Ascending aorta (tissue), 2 donors: ENCODE results near the gene RAB11FIP4. TPM values are rescaled to one million over a fixed set of nuclear protein-coding genes. Genes with fewer than 3 reads are reported as not detected.

Experiments used
- DNase-seq, 2 donors: peaks; one replicate each; pipeline ENCODE4 v3.0.0-alpha.2; 2019; ENCODE audit warnings: low spot score in 2 of 2
- H3K27ac ChIP-seq, 2 donors: fragments of 200-600 bp; sonication (generic); one replicate each; pipeline ENCODE4 v1.5.1; 2016 to 2017; ENCODE audit warnings: mild to moderate bottlenecking in 1 of 2
- H3K27me3 ChIP-seq: fragments of 200-600 bp; sonication (generic); one replicate; pipeline ENCODE4 v1.5.1; 2017
- H3K36me3 ChIP-seq, 2 donors: fragments of 200-600 bp; sonication (generic); one replicate each; pipeline ENCODE4 v1.5.1; 2016
- H3K4me1 ChIP-seq, 2 donors: fragments of 200-600 bp; sonication (generic); one replicate each; pipeline ENCODE4 v1.5.1; 2016 to 2017; ENCODE audit warnings: mild to moderate bottlenecking in 1 of 2
- H3K4me3 ChIP-seq, 2 donors: fragments of 200-600 bp; sonication (generic); one replicate each; pipeline ENCODE4 v1.5.1; 2016 to 2017; ENCODE audit warnings: mild to moderate bottlenecking in 1 of 2
- H3K9me3 ChIP-seq, 2 donors: fragments of 200-600 bp; sonication (generic); one replicate each; pipeline ENCODE4 v1.5.1; 2016
- CTCF ChIP-seq, 3 experiments: fragments of 200-600 bp in 2 of 3; fragments of 450-650 bp in 1 of 3; sonication (generic) in 2 of 3; IDR thresholded peaks; one replicate each; pipeline ENCODE4 v1.5.1; 2016 to 2019; ENCODE audit warnings: antibody characterized with exemption in 3 of 3, mild to moderate bottlenecking in 1 of 3, moderate library complexity in 1 of 3
- intact Hi-C: fragments of 100-400 bp; cut with DNase I; formaldehyde crosslinking; loops from one replicate; pipeline ENCODE4 v1.15.1; 2023
- total RNA-seq: library from RNA; depleted of rRNA; stranded (reverse); fragments of >200 nt; gene quantifications from one replicate; pipeline ENCODE4 v1.1.0, GENCODE V29; 2016

Gene RAB11FIP4
- total RNA-seq, 1 donor from 2014 or later = 0.85 TPM

GRCh38 chr17:31415640-31416502, 24.4 kb downstream of the RAB11FIP4 start:
- H3K4me1 ChIP-seq = no peaks in the 10 kb centered on the region
- DNase-seq = no peak
- no peak overlapping the region for H3K27ac ChIP-seq

GRCh38 chr17:31416503-31416923, 25.0 kb downstream of the RAB11FIP4 start:
- no peak for TF ChIP-seq CTCF (IDR thresholded peaks at IDR 0.05)
- Histone ChIP-seq H3K4me3 (no peak overlapping the region), H3K4me1 (no peaks in the 10 kb centered on the region), H3K36me3 (no peaks in the 10 kb centered on the region), H3K27ac (no peak overlapping the region), H3K9me3 (no peaks in the 10 kb centered on the region), H3K27me3 (no peaks in the 10 kb centered on the region)
- intact Hi-C loops = no loop called here
- no peak for DNase-seq

More at GRCh38 chr17:31415640-31416502, 24.4 kb downstream of the RAB11FIP4 start:
- no peak for TF ChIP-seq CTCF (IDR thresholded peaks at IDR 0.05)
- Histone ChIP-seq H3K36me3 (no peaks in the 10 kb centered on the region), H3K4me3 (no peak overlapping the region), H3K9me3 (no peaks in the 10 kb centered on the region), H3K27me3 (no peaks in the 10 kb centered on the region)
- intact Hi-C loops = no loop called here

- no peak for TF ChIP-seq CTCF (IDR thresholded peaks at IDR 0.05)
- no peak for DNase-seq
- Histone ChIP-seq H3K9me3 (peaks cover 0 to 4% of the 10 kb centered on the region in 2 donors), H3K36me3 (no peaks in the 10 kb centered on the region), H3K4me3 (no peak overlapping the region), H3K4me1 (no peaks in the 10 kb centered on the region), H3K27ac (no peak overlapping the region), H3K27me3 (no peaks in the 10 kb centered on the region)
- intact Hi-C loops = no loop called here
These were observed 25.7 kb downstream of the RAB11FIP4 start for GRCh38 chr17:31417051-31417792.

GRCh38 chr17:31418773-31419350, 27.4 kb downstream of the RAB11FIP4 start:
- H3K9me3 ChIP-seq = peaks cover 0 to 11% of the 10 kb centered on the region in 2 donors
- intact Hi-C loops = no loop called here

More at GRCh38 chr17:31418773-31419350, 27.4 kb downstream of the RAB11FIP4 start:
- H3K27me3 ChIP-seq = no peaks in the 10 kb centered on the region
- no peak overlapping the region for H3K4me3 ChIP-seq
- no peaks in the 10 kb centered on the region for H3K36me3 ChIP-seq
- TF ChIP-seq CTCF (IDR thresholded peaks at IDR 0.05) = no peak
- no peak overlapping the region for H3K27ac ChIP-seq
- DNase-seq = no peak
- H3K4me1 ChIP-seq = no peaks in the 10 kb centered on the region
